ENCODE results near the gene POMC.
"Not testable (repeated sequence)": the region's sequence is repeated elsewhere in the genome, so short reads cannot be mapped to it uniquely, and the experiment has no call there.

DNA sequence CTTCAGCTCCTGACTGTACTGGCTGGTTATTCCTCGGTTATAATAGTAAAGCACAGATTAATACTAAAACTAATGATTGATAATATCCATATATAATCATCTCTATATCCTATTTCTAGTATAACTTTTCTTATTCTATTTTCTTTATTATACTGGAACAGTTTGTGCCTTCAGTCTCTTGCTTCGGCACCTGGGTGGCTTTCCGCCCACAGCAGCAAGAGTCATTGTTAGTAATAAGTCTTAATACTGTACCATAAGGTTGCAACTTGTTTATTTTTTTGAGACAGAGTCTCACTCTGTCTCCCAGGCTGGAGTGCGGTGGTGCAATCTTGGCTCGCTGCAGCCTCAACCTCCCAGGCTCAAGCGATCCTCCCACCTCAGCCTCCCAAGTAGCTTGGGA is 42.5 kb upstream of the POMC start:
- TF ChIP-seq JUND (IDR thresholded peaks at IDR 0.05); POLR2A (IDR thresholded peaks at IDR 0.05; ENCODE audit: borderline replicate concordance, extremely low read depth, insufficient read depth, insufficient read length); ZFX (IDR thresholded peaks at IDR 0.05); CEBPB (IDR thresholded peaks at IDR 0.05; ENCODE audit: low read depth); ZNF274 (IDR thresholded peaks at IDR 0.05; ENCODE audit: low read depth, low read length); EZH2 (IDR thresholded peaks at IDR 0.05); SIN3A (IDR thresholded peaks at IDR 0.05; ENCODE audit: low read depth): not testable (repeated sequence)
- TF ChIP-seq, protein P1, sequence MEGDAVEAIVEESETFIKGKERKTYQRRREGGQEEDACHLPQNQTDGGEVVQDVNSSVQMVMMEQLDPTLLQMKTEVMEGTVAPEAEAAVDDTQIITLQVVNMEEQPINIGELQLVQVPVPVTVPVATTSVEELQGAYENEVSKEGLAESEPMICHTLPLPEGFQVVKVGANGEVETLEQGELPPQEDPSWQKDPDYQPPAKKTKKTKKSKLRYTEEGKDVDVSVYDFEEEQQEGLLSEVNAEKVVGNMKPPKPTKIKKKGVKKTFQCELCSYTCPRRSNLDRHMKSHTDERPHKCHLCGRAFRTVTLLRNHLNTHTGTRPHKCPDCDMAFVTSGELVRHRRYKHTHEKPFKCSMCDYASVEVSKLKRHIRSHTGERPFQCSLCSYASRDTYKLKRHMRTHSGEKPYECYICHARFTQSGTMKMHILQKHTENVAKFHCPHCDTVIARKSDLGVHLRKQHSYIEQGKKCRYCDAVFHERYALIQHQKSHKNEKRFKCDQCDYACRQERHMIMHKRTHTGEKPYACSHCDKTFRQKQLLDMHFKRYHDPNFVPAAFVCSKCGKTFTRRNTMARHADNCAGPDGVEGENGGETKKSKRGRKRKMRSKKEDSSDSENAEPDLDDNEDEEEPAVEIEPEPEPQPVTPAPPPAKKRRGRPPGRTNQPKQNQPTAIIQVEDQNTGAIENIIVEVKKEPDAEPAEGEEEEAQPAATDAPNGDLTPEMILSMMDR (IDR thresholded peaks at IDR 0.05 in 2 of 3, conservative IDR thresholded peaks at IDR 0.05 in 1 of 3; ENCODE audit: borderline replicate concordance in 1 of 3, insufficient read depth in 1 of 3, low read depth in 2 of 3, low read length in 2 of 3): not testable (repeated sequence)
